HL-60 (cell line): Measurements from ENCODE around the gene SOX6.

Experiments used
- CTCF ChIP-seq: IDR thresholded peaks from one replicate; pipeline ENCODE4 v1.5.1; 2011; ENCODE audit warnings: low read length, control low read depth, inconsistent platforms; ENCODE audit not compliant: insufficient read depth
- GABPA ChIP-seq: IDR thresholded peaks from 2 replicates; pipeline ENCODE4 v1.6.1; 2012; ENCODE audit warnings: low read depth
- POLR2AphosphoS5 ChIP-seq: IDR thresholded peaks from 2 replicates; pipeline ENCODE4 v1.6.1; 2012; ENCODE audit warnings: low read depth
- SPI1 ChIP-seq: IDR thresholded peaks from 2 replicates; pipeline ENCODE4 v1.6.1; 2012; ENCODE audit warnings: low read depth, mild to moderate bottlenecking, borderline replicate concordance
- TF ChIP-seq, protein P1 (sequence below): IDR thresholded peaks from 2 replicates; pipeline ENCODE4 v1.6.1; 2012; ENCODE audit warnings: low read depth; ENCODE audit not compliant: insufficient replicate concordance

DNA sequence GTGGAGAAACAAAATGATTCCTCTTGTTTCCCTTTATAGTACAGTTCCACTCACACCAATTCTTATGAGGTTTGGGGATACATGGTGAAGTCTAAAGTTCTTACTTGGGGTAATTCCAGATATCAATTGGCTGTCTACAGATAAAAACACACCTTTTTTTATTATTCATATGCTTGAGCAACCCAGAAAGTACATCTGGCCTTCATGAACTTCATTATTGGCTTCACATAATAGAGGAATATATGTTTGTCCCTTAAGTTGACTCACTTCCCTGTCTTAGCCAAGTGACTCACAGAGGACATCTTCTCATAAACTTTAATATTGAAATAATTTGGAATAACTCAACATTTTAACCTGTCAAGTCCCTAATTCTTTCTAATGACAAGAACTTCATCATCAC is 36.3 kb upstream of the SOX6 start:
- TF ChIP-seq CTCF (no peak), POLR2AphosphoS5 (no peak), GABPA (no peak), SPI1 (no peak)
- TF ChIP-seq, protein P1, sequence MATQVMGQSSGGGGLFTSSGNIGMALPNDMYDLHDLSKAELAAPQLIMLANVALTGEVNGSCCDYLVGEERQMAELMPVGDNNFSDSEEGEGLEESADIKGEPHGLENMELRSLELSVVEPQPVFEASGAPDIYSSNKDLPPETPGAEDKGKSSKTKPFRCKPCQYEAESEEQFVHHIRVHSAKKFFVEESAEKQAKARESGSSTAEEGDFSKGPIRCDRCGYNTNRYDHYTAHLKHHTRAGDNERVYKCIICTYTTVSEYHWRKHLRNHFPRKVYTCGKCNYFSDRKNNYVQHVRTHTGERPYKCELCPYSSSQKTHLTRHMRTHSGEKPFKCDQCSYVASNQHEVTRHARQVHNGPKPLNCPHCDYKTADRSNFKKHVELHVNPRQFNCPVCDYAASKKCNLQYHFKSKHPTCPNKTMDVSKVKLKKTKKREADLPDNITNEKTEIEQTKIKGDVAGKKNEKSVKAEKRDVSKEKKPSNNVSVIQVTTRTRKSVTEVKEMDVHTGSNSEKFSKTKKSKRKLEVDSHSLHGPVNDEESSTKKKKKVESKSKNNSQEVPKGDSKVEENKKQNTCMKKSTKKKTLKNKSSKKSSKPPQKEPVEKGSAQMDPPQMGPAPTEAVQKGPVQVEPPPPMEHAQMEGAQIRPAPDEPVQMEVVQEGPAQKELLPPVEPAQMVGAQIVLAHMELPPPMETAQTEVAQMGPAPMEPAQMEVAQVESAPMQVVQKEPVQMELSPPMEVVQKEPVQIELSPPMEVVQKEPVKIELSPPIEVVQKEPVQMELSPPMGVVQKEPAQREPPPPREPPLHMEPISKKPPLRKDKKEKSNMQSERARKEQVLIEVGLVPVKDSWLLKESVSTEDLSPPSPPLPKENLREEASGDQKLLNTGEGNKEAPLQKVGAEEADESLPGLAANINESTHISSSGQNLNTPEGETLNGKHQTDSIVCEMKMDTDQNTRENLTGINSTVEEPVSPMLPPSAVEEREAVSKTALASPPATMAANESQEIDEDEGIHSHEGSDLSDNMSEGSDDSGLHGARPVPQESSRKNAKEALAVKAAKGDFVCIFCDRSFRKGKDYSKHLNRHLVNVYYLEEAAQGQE = no peak
